Pancreas (tissue), 10 donors: ENCODE data around the gene BNIP1. TPM values are rescaled to one million over a fixed set of nuclear protein-coding genes. Genes with fewer than 3 reads are reported as not detected.

Source experiments
- ATAC-seq, 4 donors: fragments of 200-7000 bp; cut with Tn5 transposase; one replicate each; pipeline versions ENCODE4 v1.8.0 to v1.9.1; 2020; ENCODE audit warnings: mild to moderate bottlenecking in 4 of 4, moderate library complexity in 4 of 4
- DNase-seq, 6 donors: peaks; one replicate each; pipeline ENCODE4 v3.0.0-alpha.2; 2020
- FAIRE-seq: peaks from 2 replicates; lab custom pipeline; 2012; peaks lifted over from hg19 to GRCh38; lab: Jason Lieb, UNC
- H3K27ac ChIP-seq, 4 donors: fragments of 200-600 bp; sonication (generic); 1 replicate in 3 of 4; 2 replicates in 1 of 4; pipeline versions ENCODE4 v1.5.0 to v1.8.0; 2020
- H3K27me3 ChIP-seq, 4 donors: fragments of 200-600 bp; one replicate each; pipeline ENCODE4 v1.8.0; 2021
- H3K36me3 ChIP-seq, 3 donors: fragments of 200-600 bp; sonication (generic) in 1 of 3; one replicate each; pipeline versions ENCODE4 v1.5.0 to v1.8.0; 2020 to 2021
- H3K4me1 ChIP-seq, 3 donors: fragments of 200-600 bp; one replicate each; pipeline ENCODE4 v1.8.0; 2021
- H3K4me3 ChIP-seq, 4 donors: fragments of 200-600 bp; sonication (generic) in 2 of 4; one replicate each; pipeline versions ENCODE4 v1.5.0 to v1.8.0; 2020 to 2021
- H3K9me3 ChIP-seq, 4 donors: fragments of 200-600 bp; one replicate each; pipeline ENCODE4 v1.8.0; 2021
- whole genome bisulfite sequencing, 2 donors: extraction: QIAGEN DNeasy Blood & Tissue Kit; methylation state at CpG; one replicate each; pipeline ENCODE4 v1.1.7; 2013; 5-methylcytosine and 5-hydroxymethylcytosine counted together
- intact Hi-C, 3 donors: fragments of 100-400 bp; cut with DNase I; formaldehyde crosslinking; loops; one replicate each; pipeline versions ENCODE4 v1.11.1 to v1.14.2; 2022
- polyA plus RNA-seq, 2 donors: library from polyadenylated mRNA; stranded (reverse); fragments of 200-250 nt; gene quantifications; one replicate each; pipeline ENCODE4 v1.2.3, GENCODE V29; 2013
- total RNA-seq, 6 donors: library from RNA; stranded (reverse); fragmentation: NEBNext Ultra II Directional in 4 of 6; extraction: Animal tissue kit (Norgen Biotek cat#: 25700) in 4 of 6; gene quantifications; one replicate each; pipeline versions ENCODE4 v1.2.1 to v1.2.4, GENCODE V29; 2021 to 2023
- TF ChIP-seq, protein P1 (sequence below), 4 donors: fragments of 200-600 bp; sonication (generic) in 3 of 4; IDR thresholded peaks; one replicate each; pipeline versions ENCODE4 v1.5.0 to v1.8.0; 2021; ENCODE audit warnings: antibody characterized with exemption in 4 of 4
- donor health status: healthy with polysubstance abuse.
- donor health status: DM: no; HTN: no; CAD: no; lungs with moderate emphysema.
- donor health status: DM: no; HTN: no; CAD: no.
- donor health status: control.
- donor health status: control.
- donor health status: Bipolar disorder and iron deficiency.
- donor health status: DM: yes; HTN: yes; CAD: no.
- donor health status: DM: no; HTN: no; CAD: no.
- donor health status: DM: no; HTN: no; CAD: no.
- donor health status: DM: yes; HTN: yes; CAD: no.

Gene BNIP1
- total and polyA plus RNA-seq, 8 donors: 5.7 to 15.3 (median 8.8) TPM

DNA sequence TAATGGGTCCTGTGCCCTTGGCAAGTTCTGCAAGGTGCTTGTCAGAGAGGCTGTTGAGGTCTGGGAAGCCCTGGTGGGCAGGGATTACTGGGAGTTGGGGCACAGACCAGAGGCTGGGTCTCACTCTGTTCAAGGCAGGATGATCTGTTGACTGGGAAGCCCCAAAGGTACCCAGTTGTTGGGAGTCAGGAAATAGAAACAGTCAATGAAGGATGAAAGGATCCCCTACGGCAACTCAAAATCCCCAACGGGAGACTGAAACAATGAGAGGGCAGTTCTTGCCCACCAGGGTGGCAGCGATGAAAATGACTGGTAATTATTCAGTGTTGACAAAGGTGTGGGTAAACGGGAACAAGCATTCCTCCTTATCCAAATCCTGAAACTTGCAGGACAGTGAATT lies 31.2 kb downstream of the BNIP1 start:
- no peaks in the 10 kb centered on the region for H3K27me3 ChIP-seq
- DNase-seq: no peak
- no peak overlapping the region for H3K27ac ChIP-seq
- H3K4me1 ChIP-seq: no peaks in the 10 kb centered on the region
- no peak overlapping the region for H3K4me3 ChIP-seq
- TF ChIP-seq, protein P1, sequence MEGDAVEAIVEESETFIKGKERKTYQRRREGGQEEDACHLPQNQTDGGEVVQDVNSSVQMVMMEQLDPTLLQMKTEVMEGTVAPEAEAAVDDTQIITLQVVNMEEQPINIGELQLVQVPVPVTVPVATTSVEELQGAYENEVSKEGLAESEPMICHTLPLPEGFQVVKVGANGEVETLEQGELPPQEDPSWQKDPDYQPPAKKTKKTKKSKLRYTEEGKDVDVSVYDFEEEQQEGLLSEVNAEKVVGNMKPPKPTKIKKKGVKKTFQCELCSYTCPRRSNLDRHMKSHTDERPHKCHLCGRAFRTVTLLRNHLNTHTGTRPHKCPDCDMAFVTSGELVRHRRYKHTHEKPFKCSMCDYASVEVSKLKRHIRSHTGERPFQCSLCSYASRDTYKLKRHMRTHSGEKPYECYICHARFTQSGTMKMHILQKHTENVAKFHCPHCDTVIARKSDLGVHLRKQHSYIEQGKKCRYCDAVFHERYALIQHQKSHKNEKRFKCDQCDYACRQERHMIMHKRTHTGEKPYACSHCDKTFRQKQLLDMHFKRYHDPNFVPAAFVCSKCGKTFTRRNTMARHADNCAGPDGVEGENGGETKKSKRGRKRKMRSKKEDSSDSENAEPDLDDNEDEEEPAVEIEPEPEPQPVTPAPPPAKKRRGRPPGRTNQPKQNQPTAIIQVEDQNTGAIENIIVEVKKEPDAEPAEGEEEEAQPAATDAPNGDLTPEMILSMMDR (IDR thresholded peaks at IDR 0.05): no peak
- intact Hi-C loops: no loop called here
- WGBS, 2 donors: 33 to 54% methylated on average over 4 of the region's 4 CpGs
- no peaks in the 10 kb centered on the region for H3K9me3 ChIP-seq
- no peak for ATAC-seq
- no peak for FAIRE-seq
- H3K36me3 ChIP-seq: no peaks in the 10 kb centered on the region

DNA sequence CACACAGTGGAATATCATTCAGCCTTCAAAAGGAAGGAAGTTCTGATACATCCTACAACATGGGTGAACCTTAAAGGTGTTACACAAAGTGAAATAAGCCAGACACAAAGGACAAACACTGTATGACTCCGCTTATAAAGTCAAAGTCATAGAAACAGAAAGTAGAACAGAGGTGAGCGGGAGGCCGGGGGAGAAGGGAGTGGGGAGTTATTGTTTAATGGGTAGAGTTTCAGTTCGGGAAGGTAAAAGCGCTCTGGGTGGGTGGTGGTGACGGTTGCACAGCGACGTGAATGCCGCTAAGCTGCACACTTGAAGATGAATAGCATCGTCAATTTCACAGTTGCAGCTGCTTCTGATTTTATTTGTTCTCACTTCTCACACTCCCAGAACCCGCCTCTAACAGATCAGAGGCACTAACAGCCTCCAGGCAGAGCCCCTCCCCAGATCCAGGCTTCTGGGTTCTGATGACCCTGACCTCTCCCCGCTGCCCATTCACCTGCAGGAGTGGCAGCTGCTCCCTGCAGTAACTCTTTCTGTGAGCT lies 34.1 kb downstream of the BNIP1 start:
- Histone ChIP-seq H3K9me3 (no peaks in the 10 kb centered on the region), H3K4me1 (no peaks in the 10 kb centered on the region), H3K4me3 (no peak overlapping the region), H3K27me3 (no peaks in the 10 kb centered on the region), H3K36me3 (no peaks in the 10 kb centered on the region), H3K27ac (no peak overlapping the region)
- DNase-seq (no peak), FAIRE-seq (no peak), ATAC-seq (no peak)
- intact Hi-C loops: no loop called here
- WGBS, 2 donors: 73 to 77% methylated on average over 12 of the region's 12 CpGs
- TF ChIP-seq, protein P1 (IDR thresholded peaks at IDR 0.05): no peak

DNA sequence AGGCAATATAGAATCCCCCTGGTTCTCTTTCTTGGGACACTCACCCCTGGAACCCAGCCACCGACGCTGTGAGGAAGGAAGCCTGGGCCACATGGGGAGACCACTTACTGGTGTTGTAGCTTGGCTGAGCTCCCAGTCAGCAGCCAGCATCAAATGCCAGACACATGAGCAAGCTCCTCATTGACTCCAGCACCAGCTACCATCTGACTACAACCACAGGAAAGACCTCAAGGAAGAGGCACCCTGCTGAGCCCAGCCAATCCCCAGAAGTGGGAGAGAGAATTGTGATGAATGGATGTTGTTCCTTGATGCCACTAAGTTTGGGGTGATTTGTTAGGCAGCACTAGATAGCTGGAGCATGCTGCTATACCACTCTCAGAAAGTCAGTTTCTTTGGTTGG lies 36.0 kb downstream of the BNIP1 start:
- intact Hi-C loops: no loop called here
- H3K36me3 ChIP-seq: no peaks in the 10 kb centered on the region
- no peak overlapping the region for H3K4me3 ChIP-seq
- ATAC-seq (no peak), FAIRE-seq (no peak), DNase-seq (no peak)
- TF ChIP-seq, protein P1 (IDR thresholded peaks at IDR 0.05): no peak
- H3K4me1 ChIP-seq: no peaks in the 10 kb centered on the region
- 85 to 96% methylated on average over 2 of the region's 2 CpGs for WGBS, 2 donors
- H3K27me3 ChIP-seq: no peaks in the 10 kb centered on the region
- H3K27ac ChIP-seq: no peak overlapping the region
- H3K9me3 ChIP-seq: no peaks in the 10 kb centered on the region

DNA sequence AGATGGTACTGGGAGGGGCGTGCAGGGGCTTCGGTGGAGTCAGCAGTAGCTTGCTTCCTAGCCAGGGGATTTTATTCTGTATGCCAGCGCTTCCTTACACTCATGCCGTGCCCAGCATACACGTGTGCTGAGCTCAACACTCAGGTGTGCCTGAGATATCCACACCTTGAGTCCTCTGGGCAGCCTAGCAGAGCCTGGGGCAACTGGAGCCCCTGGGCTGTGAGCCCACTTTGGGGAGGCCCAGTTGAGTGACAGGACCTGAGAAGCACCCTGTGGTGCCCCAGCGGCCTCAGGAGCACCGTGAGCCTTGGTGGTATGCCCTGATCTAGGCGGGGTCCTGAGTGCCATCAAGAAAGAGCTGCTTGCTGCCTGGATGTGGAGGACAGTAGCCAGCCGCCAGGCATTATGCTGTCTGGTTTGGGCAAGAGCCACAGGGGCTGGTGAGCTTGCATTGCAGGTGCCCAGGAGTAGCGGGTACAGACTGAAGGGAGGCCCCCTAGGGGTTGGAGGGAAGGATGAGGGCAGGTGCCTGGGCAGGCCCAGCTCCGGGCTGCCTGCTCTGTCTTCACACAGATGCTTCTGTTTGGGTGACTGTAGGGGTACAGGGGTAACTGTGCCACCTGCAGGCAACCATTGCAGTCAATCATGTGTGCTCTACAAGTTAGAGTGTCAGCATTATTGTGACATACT lies 42.9 kb downstream of the BNIP1 start:
- Histone ChIP-seq H3K36me3 (no peaks in the 10 kb centered on the region), H3K27me3 (no peaks in the 10 kb centered on the region), H3K9me3 (no peaks in the 10 kb centered on the region), H3K27ac (no peak overlapping the region), H3K4me3 (no peak overlapping the region), H3K4me1 (no peaks in the 10 kb centered on the region)
- WGBS, 2 donors: 66 to 75% methylated on average over 11 of the region's 11 CpGs
- DNase-seq (no peak), ATAC-seq (no peak), FAIRE-seq (no peak)
- intact Hi-C loops: no loop called here
- TF ChIP-seq, protein P1 (IDR thresholded peaks at IDR 0.05): no peak

DNA sequence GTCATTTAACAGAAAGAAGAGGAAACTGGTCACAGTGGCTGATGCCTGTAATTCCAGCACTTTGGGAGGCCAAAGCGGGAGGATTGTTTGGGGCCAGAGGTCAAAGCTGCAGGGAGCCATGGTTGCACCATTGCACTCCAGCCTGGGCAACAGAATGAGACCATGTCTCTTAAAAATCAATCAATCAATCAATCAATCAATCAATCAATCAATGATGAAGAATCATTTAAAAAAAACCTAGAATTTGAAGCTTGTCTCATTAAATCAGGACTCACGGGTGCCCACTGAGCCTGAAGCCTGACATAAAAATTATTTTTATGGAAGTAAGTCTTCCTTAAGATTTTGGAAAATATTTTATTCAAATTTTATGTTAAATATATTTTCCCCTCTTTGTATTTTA lies 43.9 kb downstream of the BNIP1 start:
- FAIRE-seq (no peak), ATAC-seq (no peak), DNase-seq (no peak)
- Histone ChIP-seq H3K4me3 (no peak overlapping the region), H3K36me3 (no peaks in the 10 kb centered on the region), H3K27ac (no peak overlapping the region), H3K27me3 (no peaks in the 10 kb centered on the region), H3K4me1 (no peaks in the 10 kb centered on the region), H3K9me3 (no peaks in the 10 kb centered on the region)
- intact Hi-C loops: no loop called here
- TF ChIP-seq, protein P1 (IDR thresholded peaks at IDR 0.05): no peak
- 72 to 82% methylated on average over 2 of the region's 2 CpGs for WGBS, 2 donors
